Measurements from ENCODE around the gene GARNL3. TPM values are rescaled to one million over a fixed set of nuclear protein-coding genes. Genes with fewer than 3 reads are reported as not detected.

The GARNL3 gene
- total RNA-seq, 4 donors from 2014 or later: 4.7 to 29.3 (median 11.3) TPM

DNA sequence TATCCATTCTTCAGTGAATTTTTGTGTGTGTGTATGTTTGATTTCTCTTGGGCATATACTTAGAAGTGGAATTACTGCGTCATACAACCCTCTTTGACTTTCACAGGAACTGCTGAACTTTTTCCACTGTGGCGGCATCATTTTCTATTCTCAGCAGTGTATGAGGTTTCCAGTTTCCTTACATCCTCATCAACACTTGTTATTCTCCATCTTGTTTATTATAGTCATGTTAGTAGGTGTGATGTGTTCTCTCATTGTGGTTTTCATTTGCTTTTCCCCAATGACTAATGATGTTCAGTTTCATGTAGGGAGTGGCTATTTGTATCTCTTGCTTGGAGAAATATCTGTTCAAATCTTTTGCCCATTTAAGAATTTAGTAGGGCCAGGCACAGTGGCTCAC, 162.2 kb downstream of the GARNL3 start:
- H3K27me3 ChIP-seq: no peaks in the 10 kb centered on the region
- no peak overlapping the region for H3K4me3 ChIP-seq
- no peak for ATAC-seq
- TF ChIP-seq EP300 (IDR thresholded peaks at IDR 0.05) (no peak), CTCF (IDR thresholded peaks at IDR 0.05) (no peak), POLR2AphosphoS5 (IDR thresholded peaks at IDR 0.05) (no peak), POLR2A (IDR thresholded peaks at IDR 0.05) (no peak)
- 80 to 83% methylated on average over 1 to 2 of the region's 2 CpGs for WGBS, 2 donors (ENCODE audit: low coverage in 1 of 2)
- no peak overlapping the region for H3K27ac ChIP-seq
- peaks cover 0 to 39% of the 10 kb centered on the region in 2 donors for H3K36me3 ChIP-seq
- H3K4me1 ChIP-seq: peaks cover 7 to 49% (median 21%) of the 10 kb centered on the region in 3 donors
- no peaks in the 10 kb centered on the region for H3K9me3 ChIP-seq

DNA sequence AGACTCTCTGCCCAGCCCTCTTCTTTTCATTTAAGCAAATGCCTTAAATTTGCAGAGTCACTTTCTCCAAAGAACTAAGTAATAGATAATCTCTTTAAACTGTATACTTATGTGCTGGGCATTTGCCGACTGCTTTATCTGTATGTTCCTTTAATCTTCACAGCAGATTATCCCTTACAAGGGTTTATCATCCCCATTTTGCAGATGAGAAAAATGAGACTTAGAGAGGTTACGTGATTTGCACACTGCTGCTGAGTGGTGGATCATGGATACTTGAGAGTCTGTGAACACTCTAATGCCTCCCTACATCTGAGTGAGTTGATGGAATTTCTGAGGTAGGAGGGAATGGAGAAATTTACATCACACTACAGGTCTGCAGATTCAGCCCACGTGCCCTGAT, 163.8 kb downstream of the GARNL3 start:
- no peak for TF ChIP-seq CTCF (IDR thresholded peaks at IDR 0.05)
- TF ChIP-seq EP300 (IDR thresholded peaks at IDR 0.05): no peak
- no peak for TF ChIP-seq POLR2AphosphoS5 (IDR thresholded peaks at IDR 0.05)
- TF ChIP-seq POLR2A (IDR thresholded peaks at IDR 0.05): no peak
- Histone ChIP-seq H3K9me3 (no peaks in the 10 kb centered on the region), H3K27me3 (no peaks in the 10 kb centered on the region), H3K4me3 (no peak overlapping the region), H3K27ac (no peak overlapping the region), H3K4me1 (peaks cover 0 to 33% (median 10%) of the 10 kb centered on the region in 3 donors), H3K36me3 (peaks cover 0 to 46% of the 10 kb centered on the region in 2 donors)
- 80 to 87% methylated on average over 1 to 3 of the region's 3 CpGs for WGBS, 2 donors (ENCODE audit: low coverage in 1 of 2)
- no peak for ATAC-seq

DNA sequence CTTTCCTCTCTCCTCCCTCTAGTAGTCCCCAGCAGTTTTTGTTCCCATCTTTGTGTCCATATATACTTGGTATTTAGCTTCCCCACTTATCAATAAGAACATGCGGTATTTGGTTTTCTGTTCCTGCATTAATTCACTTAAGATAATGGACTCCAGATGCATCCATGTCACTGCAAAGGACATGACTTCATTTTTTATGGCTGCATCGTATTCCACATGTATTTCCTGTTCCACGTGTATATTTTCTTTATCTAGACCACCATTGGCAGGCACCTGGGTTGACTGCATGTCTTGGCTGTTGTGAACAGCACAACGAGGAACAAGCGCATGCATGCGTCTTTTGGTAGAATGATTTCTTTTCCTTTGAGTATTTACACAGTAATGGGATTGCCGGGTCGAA, 165.8 kb downstream of the GARNL3 start:
- Histone ChIP-seq H3K27ac (no peak overlapping the region), H3K4me1 (peaks cover 0 to 22% (median 4%) of the 10 kb centered on the region in 3 donors), H3K36me3 (peaks cover 0 to 66% of the 10 kb centered on the region in 2 donors), H3K27me3 (no peaks in the 10 kb centered on the region), H3K9me3 (no peaks in the 10 kb centered on the region), H3K4me3 (no peak overlapping the region)
- TF ChIP-seq POLR2AphosphoS5 (IDR thresholded peaks at IDR 0.05) (no peak), CTCF (IDR thresholded peaks at IDR 0.05) (no peak), POLR2A (IDR thresholded peaks at IDR 0.05) (no peak), EP300 (IDR thresholded peaks at IDR 0.05) (no peak)
- ATAC-seq: no peak
- 92 to 100% methylated on average over 5 to 8 of the region's 8 CpGs for WGBS, 2 donors (ENCODE audit: low coverage in 1 of 2)

- peaks cover 0 to 99% of the 10 kb centered on the region in 2 donors for H3K36me3 ChIP-seq
Observed at GRCh38 chr9:127437497-127438264, 173.1 kb downstream of the GARNL3 start.

More at GRCh38 chr9:127437497-127438264, 173.1 kb downstream of the GARNL3 start:
- Histone ChIP-seq H3K4me1 (no peaks in the 10 kb centered on the region), H3K27ac (no peak overlapping the region), H3K27me3 (no peaks in the 10 kb centered on the region), H3K9me3 (no peaks in the 10 kb centered on the region), H3K4me3 (no peak overlapping the region)
- no peak for ATAC-seq
- TF ChIP-seq POLR2AphosphoS5 (IDR thresholded peaks at IDR 0.05): no peak
- TF ChIP-seq POLR2A (IDR thresholded peaks at IDR 0.05): no peak
- no peak for TF ChIP-seq CTCF (IDR thresholded peaks at IDR 0.05)
- TF ChIP-seq EP300 (IDR thresholded peaks at IDR 0.05): no peak
- WGBS, 2 donors (ENCODE audit: low coverage in 1 of 2): 75 to 81% methylated on average over 2 to 9 of the region's 12 CpGs

All from gastroesophageal sphincter (tissue), 4 donors.